ENCODE results near the gene DYNLRB1. TPM values are rescaled to one million over a fixed set of nuclear protein-coding genes. Genes with fewer than 3 reads are reported as not detected.

Gene DYNLRB1
- total RNA-seq, 1 donor = 46.0 TPM

DNA sequence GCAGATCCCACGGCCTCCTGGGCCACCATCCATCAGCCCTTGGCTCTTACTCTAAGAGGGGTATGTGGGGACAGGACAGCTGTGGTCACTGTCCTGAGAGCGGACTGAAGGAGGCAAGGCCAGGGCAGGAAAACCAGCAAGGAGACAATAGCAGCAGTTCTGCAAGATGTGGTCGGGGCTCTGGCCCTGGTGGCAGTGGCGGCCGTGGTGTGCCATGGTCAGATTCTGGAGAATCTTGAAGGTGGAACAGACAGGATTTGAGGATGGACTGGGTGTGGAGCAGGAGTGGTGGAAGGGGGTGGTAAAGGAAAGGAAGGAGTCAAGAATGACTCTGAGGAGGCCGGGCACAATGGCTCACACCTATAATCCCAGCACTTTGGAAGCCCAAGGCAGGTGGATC is 36.3 kb downstream of the DYNLRB1 start:
- no peak for DNase-seq (ENCODE audit: low read depth in 2 of 3, low spot score in 2 of 3)

DNA sequence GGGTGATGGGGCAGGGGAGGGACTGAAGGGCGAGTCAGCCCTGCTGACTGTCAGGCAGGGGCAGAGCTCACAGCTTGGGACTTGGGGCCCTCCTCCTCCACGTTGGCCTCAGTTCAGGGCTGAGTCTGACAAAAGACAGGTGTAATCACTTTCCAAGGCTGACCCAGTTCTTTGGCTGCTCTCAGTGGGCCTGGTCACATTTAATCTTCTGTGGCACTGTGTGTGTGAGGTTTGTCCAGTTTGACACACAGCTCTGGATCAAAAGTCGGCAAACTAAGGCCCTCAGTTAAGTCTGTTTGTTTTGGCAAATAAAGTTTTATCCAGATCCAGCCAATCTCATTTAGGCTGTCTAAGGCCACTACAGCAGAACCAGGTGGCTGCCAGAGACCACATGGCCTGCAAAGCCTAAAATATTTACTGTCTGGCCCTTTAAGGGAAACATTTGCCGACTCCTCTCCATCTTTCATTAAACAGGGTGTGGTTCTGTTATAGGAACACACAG is 37.2 kb downstream of the DYNLRB1 start:
- DNase-seq (ENCODE audit: low read depth in 2 of 3, low spot score in 2 of 3) = no peak

DNA sequence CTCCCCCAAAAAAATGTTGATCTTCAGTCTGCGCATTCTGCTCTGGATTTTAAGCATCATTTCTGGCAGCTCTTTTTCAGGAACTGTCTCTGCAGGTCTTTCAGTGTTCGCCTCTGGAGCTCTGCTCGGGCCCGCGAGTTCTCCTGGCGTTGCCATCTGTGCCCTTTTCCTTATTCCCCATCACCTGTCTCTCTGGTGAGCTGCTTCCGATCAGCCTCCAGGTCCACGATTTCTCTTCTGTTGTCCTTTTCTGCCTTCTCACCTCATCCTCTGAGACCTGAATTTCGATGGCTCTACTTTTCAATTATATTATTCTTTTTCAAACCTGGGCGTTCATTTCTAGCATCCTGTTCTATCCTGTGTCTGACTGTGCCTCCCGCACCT is 41.7 kb downstream of the DYNLRB1 start:
- DNase-seq (ENCODE audit: low read depth in 2 of 3, low spot score in 2 of 3) = no peak

DNA sequence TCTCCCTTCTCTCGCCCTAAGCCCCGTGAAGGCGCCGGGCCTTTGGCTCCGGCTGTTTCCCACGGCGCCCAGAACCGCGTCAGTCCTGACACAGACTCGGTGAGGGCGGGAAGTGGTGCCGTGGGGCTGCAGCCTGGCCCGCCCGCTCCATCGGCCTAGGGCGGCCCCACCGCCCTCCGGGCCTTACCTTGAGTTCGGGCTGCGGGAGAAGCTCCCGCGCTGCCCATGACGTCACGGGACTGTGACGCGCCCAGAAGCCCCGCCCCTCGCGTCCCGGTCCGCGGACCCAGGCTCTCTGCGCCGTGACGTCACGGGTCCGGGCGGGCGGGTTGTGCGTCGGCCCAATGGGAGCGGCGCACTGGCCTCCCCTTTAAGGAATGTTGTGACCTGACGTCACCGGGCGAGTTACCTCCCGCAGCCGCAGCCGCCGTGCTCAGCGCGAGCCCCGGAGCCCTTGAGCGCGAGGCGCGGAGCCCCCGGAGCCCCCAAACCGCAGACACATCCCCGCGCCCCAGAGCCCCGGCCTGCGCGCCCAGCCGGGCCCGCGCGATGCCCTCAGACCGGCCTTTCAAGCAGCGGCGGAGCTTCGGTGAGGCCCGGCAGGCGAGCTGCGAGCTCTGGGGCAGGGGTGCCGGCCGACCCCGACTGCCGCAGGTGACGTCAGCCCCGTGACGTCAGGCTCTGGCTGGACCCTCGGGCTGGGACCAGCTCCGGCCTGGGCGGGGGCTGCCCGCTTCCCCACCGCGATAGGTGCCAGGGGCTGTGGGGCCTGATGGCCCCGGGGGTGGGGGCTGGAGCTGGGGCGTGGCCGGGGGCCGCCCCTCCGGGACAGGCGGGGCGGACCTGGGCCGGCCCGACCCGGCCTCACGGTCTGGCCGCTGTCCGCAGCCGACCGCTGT is 42.3 kb downstream of the DYNLRB1 start, which contains the start of gene MAP1LC3A:
MAP1LC3A (plus strand) TSS at position 399 of the 899 bp plus-strand sequence; CDS start at position 550, 151 bp downstream.
- peak; percentile 96 to 98 (median 97) for DNase-seq (ENCODE audit: low read depth in 2 of 3, low spot score in 2 of 3)

DNA sequence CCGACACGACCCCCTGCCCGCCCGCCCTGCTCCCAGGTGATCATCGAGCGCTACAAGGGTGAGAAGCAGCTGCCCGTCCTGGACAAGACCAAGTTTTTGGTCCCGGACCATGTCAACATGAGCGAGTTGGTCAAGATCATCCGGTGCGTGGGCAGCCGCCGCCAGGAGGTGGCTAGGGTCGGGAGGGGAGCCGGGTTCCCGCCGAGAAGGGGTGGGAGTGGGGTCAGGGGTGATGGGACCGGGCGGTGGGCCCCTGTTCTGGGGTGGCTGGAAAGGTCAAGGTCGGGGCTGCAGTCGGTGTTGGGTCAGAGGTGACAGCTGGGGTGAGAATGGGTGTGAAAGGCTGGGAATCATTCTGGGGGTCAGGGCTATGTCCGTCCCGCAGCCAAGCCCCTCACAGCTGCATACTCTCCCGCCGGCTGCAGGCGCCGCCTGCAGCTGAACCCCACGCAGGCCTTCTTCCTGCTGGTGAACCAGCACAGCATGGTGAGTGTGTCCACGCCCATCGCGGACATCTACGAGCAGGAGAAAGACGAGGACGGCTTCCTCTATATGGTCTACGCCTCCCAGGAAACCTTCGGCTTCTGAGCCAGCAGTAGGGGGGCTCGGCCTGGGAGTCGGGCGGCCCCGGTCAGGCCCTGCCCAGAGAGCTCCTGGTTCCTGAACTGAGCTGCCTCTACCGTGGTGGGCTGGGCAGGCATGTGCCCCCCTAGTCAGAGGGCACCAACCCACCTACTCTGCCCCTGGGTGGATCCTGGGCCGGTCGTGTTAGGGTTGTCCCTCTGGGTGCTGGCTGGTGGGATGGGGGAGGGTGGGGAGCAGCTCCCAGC is 43.3 kb downstream of the DYNLRB1 start:
- no peak for DNase-seq (ENCODE audit: low read depth in 2 of 3, low spot score in 2 of 3)

DNA sequence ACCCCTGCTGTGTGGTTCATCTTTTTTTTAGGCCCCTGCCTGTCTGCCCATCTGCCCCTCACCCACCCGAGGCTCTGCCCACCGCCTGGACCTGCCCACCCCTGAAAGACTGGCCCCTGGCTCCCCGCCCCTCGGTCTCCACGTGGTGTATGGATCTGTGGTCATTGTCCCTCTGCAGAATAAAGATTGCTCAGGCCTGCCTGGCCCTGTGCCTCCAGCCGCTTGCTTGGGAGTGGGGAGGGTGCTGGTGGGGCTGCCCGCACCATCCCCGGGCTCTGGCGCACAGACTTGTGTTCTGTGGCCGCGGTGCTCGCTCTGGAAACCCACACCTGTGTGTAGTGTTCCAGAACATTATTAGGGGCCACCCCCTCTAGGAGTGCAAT is 43.9 kb downstream of the DYNLRB1 start:
- DNase-seq (ENCODE audit: low read depth in 2 of 3, low spot score in 2 of 3) = no peak

DNA sequence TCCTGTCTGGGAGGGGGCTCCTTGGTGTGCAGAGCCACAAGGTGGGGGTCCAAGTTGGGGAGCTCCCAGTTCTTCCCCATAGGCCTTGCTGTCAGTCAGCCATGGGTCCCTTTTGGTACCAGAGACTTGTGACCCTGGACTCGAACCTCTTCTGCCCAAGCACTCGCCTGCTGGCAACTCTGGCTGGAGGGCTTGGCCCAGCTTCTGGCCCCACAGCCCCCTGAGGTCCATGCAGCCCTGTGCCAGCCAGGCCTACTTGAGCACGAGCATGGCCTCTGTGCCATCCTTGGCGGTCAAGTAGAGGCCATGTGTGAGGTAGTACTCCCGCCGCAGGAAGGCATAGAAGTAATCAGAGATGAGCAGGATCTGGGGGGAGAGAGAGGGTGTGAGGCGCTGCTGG is 44.4 kb downstream of the DYNLRB1 start:
- no peak for DNase-seq (ENCODE audit: low read depth in 2 of 3, low spot score in 2 of 3)

DNA sequence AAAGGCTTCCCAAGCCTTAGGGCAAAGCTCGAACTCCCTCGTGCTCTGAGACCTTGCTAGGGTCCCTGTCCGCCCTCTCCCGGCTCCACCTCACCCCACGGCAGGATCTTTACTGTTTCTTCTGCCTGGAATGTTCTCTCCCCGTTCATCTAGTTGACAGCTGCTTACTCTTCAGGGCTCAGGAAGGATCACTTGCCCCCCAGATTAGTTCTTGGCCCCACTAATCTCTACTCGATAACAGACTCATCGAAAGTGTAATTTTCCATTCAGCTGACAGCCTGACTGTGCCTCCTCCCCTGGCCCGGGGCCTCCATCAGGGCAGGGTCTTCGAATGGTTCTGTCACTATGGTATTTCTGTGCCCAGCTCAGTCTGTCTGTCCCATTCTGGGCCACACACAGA is 45.4 kb downstream of the DYNLRB1 start:
- DNase-seq (ENCODE audit: low read depth in 2 of 3, low spot score in 2 of 3) = no peak

DNA sequence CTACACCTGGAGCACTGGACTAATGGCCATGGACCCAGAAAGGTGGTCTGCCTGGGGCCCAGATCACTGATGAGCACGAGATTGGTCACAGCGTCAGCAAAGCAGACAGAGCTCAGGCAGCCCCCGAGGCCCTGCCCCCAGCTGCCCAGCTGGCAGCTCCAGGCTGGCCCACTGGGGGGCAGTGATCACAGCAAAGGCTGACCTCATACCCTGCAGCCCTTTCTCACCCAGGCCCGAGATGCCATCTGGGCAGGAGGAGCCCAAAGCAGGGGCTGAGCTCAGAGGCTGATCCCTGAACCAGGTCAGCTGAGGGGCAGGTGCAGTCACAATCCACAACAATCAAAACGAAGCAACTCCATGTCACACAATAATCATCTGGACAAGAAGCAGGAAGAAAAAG is 46.4 kb downstream of the DYNLRB1 start:
- peak in 2 of 3 donors; percentile 52 to 63 for DNase-seq (ENCODE audit: low read depth in 2 of 3, low spot score in 2 of 3)

DNA sequence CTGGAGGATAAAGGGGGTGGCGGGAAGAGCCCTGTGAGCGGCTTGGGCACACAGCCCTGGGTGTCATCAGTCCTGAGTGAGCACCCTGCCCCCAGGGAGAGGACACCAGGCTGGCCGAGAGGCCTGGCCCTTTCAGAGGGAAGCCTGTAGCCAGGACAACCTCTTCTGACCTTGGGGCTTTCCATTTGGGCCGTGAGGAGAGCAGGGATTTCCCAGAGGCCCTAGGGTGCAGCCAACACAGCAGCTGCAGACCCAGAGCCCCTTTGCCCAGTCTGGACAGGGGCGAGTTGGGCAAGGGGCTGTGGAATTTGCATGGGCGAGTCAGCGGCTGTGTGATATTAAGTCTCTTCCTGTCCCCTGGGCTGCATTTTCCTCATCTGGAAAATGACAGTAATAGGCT is 48.6 kb downstream of the DYNLRB1 start:
- no peak for DNase-seq (ENCODE audit: low read depth in 2 of 3, low spot score in 2 of 3)

DNA sequence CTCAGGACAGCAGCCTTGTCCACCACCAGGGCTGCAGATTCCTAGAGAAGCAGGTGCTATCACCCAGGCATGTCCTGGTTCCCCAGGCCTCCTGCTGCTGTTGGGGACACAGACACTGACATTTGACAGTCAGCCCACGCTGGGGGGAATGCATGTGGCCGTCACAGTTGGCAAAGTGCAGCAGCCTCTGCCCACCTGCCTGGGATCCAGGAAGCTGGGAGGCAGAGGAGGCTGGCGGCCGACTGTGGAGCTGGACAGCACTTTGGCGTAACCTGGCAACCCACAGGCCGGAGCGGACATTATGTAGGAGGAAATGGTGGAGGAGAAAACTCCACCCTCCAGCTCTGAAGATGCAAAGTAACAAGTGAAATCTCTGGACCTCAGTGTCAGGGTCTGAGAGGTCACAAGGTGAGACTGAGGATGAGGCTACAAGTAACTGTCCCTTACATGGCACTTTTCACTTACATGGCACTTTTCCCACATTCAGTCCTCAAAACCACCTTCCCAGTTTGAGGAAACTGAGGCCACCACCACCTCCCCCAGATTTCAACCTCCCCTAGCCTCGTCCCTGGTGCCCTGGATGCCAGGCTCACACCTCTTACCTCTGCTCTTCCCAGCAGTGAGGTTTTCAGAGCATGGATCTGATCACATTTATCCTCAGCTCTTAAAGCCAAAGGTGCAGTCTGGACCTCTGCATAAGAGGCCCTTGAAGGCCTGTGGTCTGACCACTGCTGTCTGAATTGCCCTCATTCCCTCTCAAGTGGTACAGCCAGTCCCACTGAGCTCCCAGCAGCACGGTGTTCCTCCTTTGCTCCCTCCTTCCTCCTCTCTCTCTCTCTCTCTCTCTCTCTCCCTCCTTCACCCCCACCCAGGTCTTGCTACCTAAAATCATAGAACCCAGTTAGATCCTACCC is 51.0 kb downstream of the DYNLRB1 start:
- DNase-seq (ENCODE audit: low read depth in 2 of 3, low spot score in 2 of 3) = no peak

DNA sequence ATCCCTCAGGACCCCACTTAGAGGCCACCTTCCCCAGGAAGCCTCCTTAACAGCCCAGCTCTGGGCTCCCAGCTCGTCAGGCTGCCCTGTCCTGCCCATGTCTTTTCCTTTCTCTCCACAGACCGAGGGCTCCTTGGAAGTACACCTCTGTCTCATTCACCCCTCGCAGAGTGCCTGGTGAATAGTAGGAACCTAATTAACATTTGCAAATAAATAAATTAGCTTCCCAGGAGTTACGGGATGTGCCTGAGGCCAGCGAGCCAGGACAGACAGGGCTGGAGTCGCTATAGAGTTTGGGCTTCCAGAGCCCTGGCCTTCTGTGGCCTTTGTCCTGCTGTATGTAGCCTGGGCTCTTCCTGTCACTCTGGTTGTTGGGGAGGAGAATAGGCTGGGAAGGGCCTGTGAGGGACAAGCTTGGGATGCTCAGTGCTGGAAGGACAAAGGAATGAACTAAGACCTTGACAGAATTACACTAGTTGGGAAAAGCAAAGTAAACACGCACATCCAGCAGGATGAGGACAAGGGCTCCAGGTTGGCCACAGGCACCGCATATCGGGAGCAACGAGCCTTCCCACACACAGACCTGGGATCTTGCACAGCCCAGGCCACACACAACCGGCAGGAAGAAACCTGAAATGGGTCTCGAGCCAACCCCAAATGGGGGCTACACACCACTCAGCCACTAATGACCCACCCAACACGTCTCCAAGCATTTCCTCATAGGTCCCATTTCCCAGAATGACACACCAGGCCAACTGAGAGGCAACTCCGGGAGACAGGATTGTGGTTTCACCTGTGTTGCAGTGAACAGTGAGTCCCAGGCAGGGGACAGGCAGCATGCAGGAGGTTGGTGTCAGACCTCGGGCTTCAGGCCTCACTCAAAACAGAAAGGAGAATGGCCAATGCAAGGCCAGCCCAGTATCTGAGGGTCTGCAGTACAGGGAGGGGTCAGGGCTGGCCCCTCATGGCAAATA is 52.0 kb downstream of the DYNLRB1 start:
- no peak for DNase-seq (ENCODE audit: low read depth in 2 of 3, low spot score in 2 of 3)

DNA sequence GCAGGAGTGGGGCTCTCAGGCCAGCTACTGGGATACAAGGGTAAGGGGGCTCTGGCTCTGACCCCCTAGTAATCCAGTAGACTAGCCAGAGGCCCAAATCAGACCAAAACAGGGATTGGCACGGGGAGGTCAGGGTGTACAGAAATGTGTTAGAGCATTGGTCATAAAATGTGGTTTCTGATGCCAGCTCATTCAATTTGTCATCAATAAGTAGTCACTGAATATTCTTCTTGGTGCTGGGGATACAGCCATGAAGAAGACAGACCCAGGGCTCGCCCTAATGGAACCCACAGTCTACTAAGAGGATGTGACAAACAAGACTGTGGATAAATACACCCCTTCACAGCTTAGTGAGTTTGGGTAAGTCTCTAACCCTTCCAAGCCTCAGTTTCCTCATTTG is 53.4 kb downstream of the DYNLRB1 start:
- no peak for DNase-seq (ENCODE audit: low read depth in 2 of 3, low spot score in 2 of 3)

DNA sequence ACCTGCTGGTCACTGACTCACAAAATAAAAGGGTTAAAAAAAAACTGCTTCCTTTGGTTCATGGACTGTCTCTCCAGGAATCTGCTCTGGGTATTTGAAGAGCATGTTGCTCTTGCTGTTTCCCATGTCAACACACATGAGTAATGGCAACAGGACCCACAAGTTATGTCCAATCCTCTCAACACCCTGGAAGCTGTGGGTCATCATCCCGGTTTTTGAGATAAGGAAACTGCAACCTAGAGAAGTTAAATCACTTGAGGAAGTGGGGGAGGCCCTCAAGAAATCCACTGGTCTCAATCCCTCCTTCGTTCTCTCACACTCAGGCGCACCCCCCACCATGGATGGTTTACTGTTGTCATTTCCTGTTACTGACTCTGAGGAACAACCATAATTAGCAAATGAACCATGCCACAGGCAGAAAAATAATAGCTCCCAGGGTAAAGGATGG is 54.7 kb downstream of the DYNLRB1 start:
- peak in 1 of 3 donors; percentile 61 for DNase-seq (ENCODE audit: low read depth in 2 of 3, low spot score in 2 of 3)

DNA sequence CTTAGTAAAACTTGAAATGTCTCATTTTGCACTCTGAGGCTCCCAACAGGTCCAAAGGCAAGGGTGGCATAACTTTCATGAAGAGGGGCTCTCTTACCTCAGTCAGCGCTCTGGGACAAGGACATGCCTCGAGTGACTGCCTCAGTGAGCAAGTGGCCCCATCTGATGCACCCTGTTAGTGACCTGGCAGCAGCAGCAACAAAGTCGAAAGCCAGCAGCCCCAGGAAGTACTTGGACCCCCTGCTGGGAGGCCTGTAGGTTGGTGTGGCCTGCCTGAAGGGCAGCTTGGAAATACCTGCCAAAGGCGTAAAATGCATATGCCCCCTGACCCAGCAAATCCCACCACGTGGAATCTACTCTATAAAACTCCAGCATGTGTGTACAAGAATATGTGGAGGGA is 55.5 kb downstream of the DYNLRB1 start:
- DNase-seq (ENCODE audit: low read depth in 2 of 3, low spot score in 2 of 3) = no peak

DNA sequence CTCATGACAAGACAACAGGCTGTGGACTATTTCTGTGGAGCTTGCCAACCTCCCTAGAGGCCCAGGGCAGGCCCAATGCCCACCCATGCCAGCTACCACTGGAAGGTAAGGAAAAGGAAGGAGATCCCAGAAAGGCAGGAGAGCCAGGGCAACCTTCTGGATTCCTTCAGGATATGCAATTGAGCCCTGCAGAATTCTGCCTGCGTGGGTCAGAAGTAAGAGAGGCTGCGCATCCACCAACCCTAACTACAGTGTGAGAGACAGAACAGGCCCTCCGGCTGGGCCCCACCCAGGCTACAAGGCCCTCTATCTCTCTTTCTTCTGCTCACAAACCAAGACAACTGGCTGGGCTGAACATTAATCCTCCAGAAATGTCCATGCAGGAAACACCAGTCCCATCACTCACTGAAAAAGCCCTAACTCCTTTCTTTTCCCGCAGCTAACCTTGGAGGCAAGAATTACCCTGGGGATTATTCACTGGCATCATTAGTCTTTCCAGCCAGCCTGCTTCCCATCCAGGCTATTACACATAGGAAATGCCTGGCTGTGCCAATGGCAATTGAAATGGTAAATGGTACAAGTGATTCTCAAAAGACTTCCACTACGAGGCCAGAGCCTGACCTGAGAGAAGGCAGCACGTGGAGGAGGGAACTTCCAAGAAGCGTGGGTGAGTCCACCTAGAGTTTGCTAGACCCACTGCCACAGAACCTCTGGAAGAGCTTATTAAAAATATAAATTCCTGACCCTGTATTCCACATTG is 57.5 kb downstream of the DYNLRB1 start:
- no peak for DNase-seq (ENCODE audit: low read depth in 2 of 3, low spot score in 2 of 3)

DNA sequence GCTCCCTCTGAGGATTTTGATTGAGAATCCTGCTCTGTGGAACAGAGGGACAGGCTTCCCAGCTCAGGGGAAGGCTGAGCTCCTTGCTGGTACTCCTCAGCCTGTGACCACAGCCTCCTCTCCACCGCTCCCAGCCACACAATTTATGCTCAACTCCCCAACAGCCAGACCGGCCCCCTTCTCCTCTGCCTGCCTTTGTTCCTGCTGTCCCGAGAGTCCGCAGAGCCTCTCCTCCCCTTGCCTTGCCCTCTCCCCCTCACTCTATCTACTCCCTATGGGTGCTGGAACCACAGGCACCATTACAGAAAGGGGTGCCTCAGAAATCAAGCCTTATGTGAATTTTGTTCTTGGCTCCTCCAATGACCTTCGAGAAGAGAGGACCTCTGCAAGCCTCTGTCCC is 58.2 kb downstream of the DYNLRB1 start:
- DNase-seq (ENCODE audit: low read depth in 2 of 3, low spot score in 2 of 3) = no peak

DNA sequence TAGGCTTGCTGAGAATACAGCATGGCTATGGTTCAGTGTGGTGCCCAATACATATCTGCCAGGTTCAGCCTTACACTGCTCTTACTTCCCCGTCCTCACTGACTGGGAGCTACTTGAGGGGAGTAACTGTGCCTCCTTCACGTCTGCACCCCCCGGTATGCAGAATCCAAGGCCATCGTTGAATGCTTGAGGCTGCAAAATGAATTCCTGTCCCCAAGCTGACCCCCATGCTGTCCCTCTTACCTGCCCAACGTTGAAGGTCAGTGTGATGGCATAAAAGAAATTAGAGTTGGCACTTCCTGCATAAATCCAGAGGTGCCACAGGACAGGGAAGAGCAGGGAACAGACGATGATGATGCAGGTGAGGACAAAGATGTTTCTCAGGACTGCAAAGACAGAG is 58.6 kb downstream of the DYNLRB1 start:
- DNase-seq (ENCODE audit: low read depth in 2 of 3, low spot score in 2 of 3) = no peak

DNA sequence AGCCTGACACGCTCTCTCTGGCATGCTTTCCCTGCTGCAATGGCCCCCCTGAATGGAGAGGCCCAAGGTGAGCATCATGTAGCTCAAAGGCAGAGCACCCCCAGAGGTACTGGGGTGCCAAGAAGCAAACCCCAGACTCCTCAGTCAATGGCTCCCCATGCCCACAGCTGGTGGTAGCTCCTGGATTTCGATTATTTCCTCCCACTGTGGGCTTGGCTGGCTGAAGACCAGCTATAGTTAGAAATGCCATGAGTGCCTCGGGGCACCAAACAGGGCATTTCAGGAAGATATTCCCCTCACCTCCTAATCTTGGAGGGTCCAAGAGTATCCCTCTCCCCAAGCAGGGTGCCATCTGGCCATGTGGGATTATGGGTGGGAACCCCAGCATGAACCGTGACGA is 59.0 kb downstream of the DYNLRB1 start:
- DNase-seq (ENCODE audit: low read depth in 2 of 3, low spot score in 2 of 3) = no peak

Data from hematopoietic multipotent progenitor cell (in vitro differentiated cells).